Peyer's patch (tissue), 4 donors: Measurements from ENCODE around the gene PLEKHA6.

Experiments
- CTCF ChIP-seq, 6 experiments: fragments of 450-650 bp in 4 of 6; fragments of 200-600 bp in 2 of 6; sonication (generic) in 1 of 6; IDR thresholded peaks; one replicate each; pipeline ENCODE4 v1.5.1; 2017 to 2019; ENCODE audit warnings: antibody characterized with exemption in 6 of 6, mild to moderate bottlenecking in 3 of 6, moderate library complexity in 1 of 6
- POLR2A ChIP-seq, 2 donors: fragments of 450-650 bp; IDR thresholded peaks; one replicate each; pipeline ENCODE4 v1.5.1; 2017; ENCODE audit warnings: antibody characterized with exemption in 2 of 2, mild to moderate bottlenecking in 2 of 2, moderate library complexity in 2 of 2

- TF ChIP-seq CTCF (IDR thresholded peaks at IDR 0.05), result no peak
- no peak for TF ChIP-seq POLR2A (IDR thresholded peaks at IDR 0.05)
Observed at GRCh38 chr1:204317170-204317569, 42.6 kb downstream of the PLEKHA6 start.
